Measurements from ENCODE around the gene RER1. TPM values are rescaled to one million over a fixed set of nuclear protein-coding genes. Genes with fewer than 3 reads are reported as not detected.

Gene RER1
- total RNA-seq, 1 experiment from 2014 or later = 110 TPM

DNA sequence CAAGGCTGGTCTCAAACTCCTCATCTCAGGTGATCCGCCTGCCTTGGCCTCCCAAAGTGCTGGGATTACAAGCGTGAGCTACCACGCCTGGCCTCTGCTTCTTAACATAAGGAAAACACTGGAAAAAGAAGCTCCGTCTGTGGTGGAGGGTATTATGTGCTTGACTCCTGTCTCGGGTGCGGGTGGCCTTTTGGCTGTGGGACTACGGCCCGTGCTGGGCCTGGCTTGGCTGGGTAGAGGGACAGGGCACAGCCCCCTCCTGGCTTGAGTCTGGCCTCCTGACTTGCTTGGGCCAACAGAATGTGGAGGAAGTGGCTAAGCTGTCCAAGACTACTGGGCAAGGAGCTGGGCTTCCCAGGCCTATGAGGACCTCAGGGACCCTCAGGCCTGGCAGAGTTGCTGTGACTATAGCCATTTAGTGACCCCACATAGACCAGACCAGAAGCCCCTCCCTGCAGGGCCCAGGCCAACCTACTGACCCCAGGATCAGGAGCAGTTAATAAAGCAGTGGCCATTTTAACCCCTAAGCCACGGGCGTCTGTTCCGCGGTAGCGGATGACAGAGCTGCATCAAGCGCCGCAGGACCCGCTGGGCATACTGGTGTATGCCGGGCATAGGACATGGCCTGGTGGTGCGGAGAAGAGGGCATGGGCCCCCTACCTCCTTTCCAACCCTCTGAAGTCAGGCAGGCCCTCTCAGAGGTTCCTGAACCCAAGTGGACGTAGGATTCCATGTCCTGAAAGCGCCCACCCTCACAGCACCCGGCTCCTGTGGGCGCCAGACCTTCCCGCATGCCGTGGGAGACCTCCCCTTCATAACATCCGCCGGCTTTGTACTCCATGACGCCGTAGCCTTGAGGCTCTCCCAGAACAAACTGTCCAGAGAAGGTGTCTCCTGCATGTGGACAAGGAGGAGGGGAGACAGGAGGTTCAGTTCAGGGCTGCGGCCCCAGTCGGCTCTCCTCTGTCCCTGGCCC, 4.7 kb upstream of the RER1 start:
- Histone ChIP-seq H2BK12ac (ENCODE audit: insufficient read length, low read depth, low read length) (no peak overlapping the region), H2AK5ac (ENCODE audit: insufficient read length, low read length) (no peak overlapping the region), H3K9me3 (ENCODE audit: control insufficient read depth, low read depth, low read length) (no peaks in the 10 kb centered on the region), H3K27ac (ENCODE audit: insufficient read length, low read depth, low read length) (no peak overlapping the region), H3K4me1 (ENCODE audit: insufficient read depth, low read length) (no peaks in the 10 kb centered on the region), H3K23ac (ENCODE audit: insufficient read length, low read depth, low read length) (no peak overlapping the region), H2BK5ac (ENCODE audit: insufficient read length, low read length) (no peak overlapping the region), H3K4me2 (ENCODE audit: insufficient read depth, insufficient read length, low read length) (no peak overlapping the region), H2BK120ac (ENCODE audit: low read depth, low read length, poor library complexity, severe bottlenecking) (no peak overlapping the region), H4K5ac (ENCODE audit: insufficient read length, low read depth, low read length) (no peak overlapping the region), H4K91ac (ENCODE audit: insufficient read length, low read depth, low read length) (no peak overlapping the region), H3T11ph (ENCODE audit: low read length) (no peak overlapping the region), H3K18ac (ENCODE audit: insufficient read length, low read depth, low read length) (no peak overlapping the region), H3K56ac (ENCODE audit: insufficient read length, low read depth, low read length) (no peak overlapping the region), H3K14ac (ENCODE audit: insufficient read depth, low read length) (no peak overlapping the region), H2AFZ (ENCODE audit: low read length) (no peak overlapping the region), H3K9ac (ENCODE audit: extremely low read depth, insufficient read length, low read length) (no peak overlapping the region), H3K23me2 (ENCODE audit: insufficient read length, low read depth, low read length, poor library complexity, severe bottlenecking) (no peaks in the 10 kb centered on the region), H3K79me2 (ENCODE audit: insufficient read depth, low read length) (no peaks in the 10 kb centered on the region), H3K79me1 (ENCODE audit: insufficient read depth, low read depth, low read length, poor library complexity, severe bottlenecking) (no peaks in the 10 kb centered on the region), H3K4ac (ENCODE audit: low read depth, low read length) (no peak overlapping the region), H4K20me1 (ENCODE audit: control insufficient read depth, insufficient read depth, insufficient read length) (no peaks in the 10 kb centered on the region), H3K27me3 (ENCODE audit: insufficient read depth, low read length) (no peaks in the 10 kb centered on the region), H4K8ac (replicated peaks; ENCODE audit: insufficient read length, low read depth, low read length) (no peak overlapping the region), H2BK20ac (ENCODE audit: low read depth, low read length, poor library complexity, severe bottlenecking) (no peak overlapping the region), H2BK15ac (ENCODE audit: low read depth, low read length) (no peak overlapping the region)
- no peak overlapping the region for H3K27ac Mint-ChIP-seq
- peaks cover 0 to 11% (median 0%) of the 10 kb centered on the region in 3 experiments; a peak in 2 of 7 replicates for H3K36me3 Mint-ChIP-seq (ENCODE audit: insufficient read depth in 1 of 3, low read depth in 3 of 3)
- no peak overlapping the region for H3K4me3 Mint-ChIP-seq
- H3K27me3 Mint-ChIP-seq (ENCODE audit: low read depth) = no peaks in the 10 kb centered on the region
- no peak for DNase-seq
- no peak for TF ChIP-seq CTCF (conservative IDR thresholded peaks at IDR 0.05)
- H3K9me3 Mint-ChIP-seq = no peaks in the 10 kb centered on the region
- WGBS (ENCODE audit: extremely low coverage, insufficient read length, low lambda C conversion rate) = no CpG with 5 or more reads among the region's 30 CpGs
- peaks cover 5 to 13% of the 10 kb centered on the region in 2 experiments; a peak in 2 of 4 replicates for H3K4me1 Mint-ChIP-seq
